ENCODE data around the gene KRT84.

GRCh38 chr12:52428121-52428520 lies 42.7 kb upstream of the KRT84 start:
- no peak for TF ChIP-seq POLR2A (IDR thresholded peaks at IDR 0.05; ENCODE audit: low read length)
- TF ChIP-seq GATA1 (IDR thresholded peaks at IDR 0.05; ENCODE audit: low read depth, low read length), result no peak
